GM10266 (cell line): Measurements from ENCODE around the gene ATXN10.

Source experiments
- DNase-seq: peaks from one replicate; pipeline ENCODE4 v3.0.0; 2012; ENCODE audit errors: extremely low spot score
- TF ChIP-seq, protein P1 (sequence below): IDR thresholded peaks from 2 replicates; pipeline ENCODE4 v1.5.1; 2012; ENCODE audit warnings: mild to moderate bottlenecking, low read depth; ENCODE audit not compliant: control insufficient read depth, insufficient read depth; ENCODE audit errors: missing control alignments

Gene ATXN10

DNA sequence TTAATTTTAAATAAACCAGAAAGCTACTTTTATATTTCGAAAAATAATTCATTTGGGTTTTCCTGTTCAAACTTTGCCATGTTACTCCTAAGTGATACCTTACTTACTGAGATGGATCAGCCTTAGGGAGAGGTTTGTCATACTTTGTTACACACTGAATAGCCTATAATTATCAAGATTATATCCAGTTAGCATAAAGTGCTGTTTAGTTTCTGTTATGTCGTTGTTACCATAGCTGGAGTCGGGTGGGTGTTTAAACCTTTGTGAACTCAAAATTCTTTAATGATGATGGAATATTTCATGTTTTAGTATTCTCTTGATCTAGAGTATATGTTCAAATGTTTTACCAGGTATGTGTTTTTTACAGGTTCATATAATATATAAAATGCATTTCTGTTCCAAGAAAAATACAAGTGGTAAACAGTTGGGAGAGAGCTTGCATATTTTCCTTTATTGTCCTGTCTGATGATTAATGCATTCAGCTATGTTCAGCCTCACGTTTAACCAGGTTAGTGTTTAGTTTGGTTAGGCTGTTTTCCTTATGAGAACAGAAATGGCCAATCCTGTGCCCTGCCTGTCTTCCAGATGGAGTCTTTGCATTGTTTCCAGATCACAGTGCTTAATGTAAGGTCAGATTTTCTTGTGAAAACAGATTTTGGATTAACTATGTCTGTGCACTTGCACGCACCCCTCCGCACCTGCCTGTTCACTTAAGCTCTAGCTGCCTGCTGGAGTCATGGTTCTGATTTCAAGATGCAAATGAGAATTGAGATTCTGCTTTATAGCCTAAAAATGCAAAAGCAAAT is 105.6 kb downstream of the ATXN10 start:
- DNase-seq = no peak
- TF ChIP-seq, protein P1, sequence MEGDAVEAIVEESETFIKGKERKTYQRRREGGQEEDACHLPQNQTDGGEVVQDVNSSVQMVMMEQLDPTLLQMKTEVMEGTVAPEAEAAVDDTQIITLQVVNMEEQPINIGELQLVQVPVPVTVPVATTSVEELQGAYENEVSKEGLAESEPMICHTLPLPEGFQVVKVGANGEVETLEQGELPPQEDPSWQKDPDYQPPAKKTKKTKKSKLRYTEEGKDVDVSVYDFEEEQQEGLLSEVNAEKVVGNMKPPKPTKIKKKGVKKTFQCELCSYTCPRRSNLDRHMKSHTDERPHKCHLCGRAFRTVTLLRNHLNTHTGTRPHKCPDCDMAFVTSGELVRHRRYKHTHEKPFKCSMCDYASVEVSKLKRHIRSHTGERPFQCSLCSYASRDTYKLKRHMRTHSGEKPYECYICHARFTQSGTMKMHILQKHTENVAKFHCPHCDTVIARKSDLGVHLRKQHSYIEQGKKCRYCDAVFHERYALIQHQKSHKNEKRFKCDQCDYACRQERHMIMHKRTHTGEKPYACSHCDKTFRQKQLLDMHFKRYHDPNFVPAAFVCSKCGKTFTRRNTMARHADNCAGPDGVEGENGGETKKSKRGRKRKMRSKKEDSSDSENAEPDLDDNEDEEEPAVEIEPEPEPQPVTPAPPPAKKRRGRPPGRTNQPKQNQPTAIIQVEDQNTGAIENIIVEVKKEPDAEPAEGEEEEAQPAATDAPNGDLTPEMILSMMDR = no peak

DNA sequence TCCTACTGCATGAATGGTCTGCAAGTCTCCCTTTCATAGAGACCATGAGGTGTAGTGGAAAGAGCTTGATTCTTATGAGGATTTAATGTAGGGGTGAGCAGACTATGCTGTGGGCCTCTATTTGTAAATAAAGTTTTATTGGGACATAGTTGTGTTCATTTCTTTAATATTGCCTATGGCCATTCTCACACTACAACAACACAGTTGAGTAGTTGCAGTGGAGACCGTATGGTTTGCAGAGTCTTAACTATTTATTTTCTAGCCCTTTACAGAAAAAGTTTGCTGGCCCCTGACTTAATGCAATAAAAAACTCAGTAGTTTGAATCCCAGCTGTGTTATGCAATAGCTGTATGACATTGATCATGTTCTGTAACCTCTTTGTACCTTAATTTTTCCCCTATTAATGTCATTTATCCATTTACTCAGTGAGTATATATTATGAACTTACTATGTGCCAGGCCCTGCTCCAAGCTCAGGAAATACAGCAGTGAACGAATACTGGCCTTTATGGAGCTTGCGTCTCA is 106.3 kb downstream of the ATXN10 start:
- DNase-seq = no peak
- TF ChIP-seq, protein P1 = no peak

DNA sequence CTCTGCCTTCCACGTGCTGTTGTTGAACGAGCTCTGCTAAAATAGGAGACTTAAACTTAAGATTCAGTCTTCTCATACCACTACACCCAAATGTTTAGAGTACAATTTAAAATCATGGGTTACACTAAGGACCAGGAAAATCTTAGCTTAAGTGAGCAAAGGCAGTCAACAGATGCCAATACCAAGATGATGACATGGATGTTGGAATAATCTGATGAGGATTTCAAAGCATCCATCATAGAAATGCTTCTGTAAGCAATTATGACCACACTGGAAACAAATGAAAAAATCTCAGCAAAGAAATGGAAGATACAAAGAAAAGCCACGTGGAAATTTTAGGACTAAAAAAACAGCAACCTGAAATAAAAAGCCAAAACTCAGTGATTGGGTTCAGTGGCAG is 109.8 kb downstream of the ATXN10 start:
- DNase-seq = no peak
- TF ChIP-seq, protein P1 = no peak

DNA sequence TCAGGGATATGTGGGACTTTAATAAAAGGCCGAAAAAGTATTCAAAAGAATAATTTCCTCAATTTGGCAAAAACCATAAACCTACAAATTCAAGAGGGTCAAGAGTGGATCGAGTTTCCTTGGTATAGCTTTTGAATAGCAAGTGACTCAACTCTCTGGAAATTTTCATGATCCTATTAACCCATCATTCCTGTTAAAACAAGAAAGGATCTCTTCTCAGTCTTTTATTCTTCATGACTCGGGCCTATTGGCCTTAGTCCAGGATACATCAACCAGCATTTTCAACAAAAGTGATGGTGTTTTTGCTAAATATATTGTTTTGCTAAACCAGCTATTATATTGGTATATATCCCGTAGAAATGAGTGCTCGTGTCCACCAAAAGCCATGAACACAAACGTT is 110.3 kb downstream of the ATXN10 start:
- TF ChIP-seq, protein P1 = no peak
- no peak for DNase-seq

DNA sequence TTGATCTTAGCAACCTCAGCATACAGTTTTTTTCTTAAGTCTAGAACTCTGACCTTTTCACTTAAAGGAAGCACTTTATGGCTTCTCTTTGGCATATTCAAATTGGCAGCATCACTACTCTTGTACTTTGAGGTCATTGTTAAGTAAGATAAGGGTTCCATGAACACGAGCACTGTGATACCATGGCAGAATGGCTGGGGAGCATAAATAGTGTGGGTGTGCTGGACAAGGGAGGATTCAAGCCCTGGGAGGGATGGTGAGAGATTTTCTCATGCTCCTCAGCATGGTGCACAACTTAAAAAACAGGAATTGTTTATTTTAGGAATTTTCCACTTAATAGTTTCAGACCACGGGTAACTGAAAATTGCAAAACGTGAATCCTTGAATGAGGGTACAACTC is 111.4 kb downstream of the ATXN10 start:
- TF ChIP-seq, protein P1 = no peak
- no peak for DNase-seq

DNA sequence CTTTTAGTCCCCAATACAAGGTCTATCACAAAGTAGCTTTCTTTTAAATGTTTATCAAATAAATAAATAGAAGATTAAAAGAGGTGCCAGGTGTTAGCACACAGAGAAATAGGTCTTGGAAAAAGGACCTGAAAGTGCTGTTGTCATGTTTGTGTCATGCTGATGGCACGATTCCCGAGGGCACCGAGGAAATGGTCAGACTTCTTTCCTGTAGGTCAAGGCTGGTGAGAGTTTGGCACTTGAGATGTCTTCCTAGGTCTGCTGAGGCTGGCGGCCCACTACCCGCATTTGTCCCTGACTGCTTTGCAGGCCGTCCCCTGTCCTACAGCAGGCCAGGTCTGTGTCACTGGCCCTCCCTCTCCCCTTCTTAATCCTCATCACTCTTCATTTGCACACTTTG is 112.1 kb downstream of the ATXN10 start:
- TF ChIP-seq, protein P1 = no peak
- no peak for DNase-seq
